PC-9 (cell line): ENCODE measurements around the gene ADGRV1. TPM values are rescaled to one million over a fixed set of nuclear protein-coding genes. Genes with fewer than 3 reads are reported as not detected.

ENCODE experiments used
- BruUV-seq: library from RNA; stranded (reverse); fragments of 400-500 nt; replicated peaks from 2 replicates; lab custom pipeline; 2021; lab: Mats Ljungman, UMichigan
- CTCF ChIA-PET: fragments of 300-600 bp; sonication (Branson Sonifier 250); formaldehyde crosslinking; loops from one replicate; lab custom pipeline; 2022; ENCODE audit warnings: antibody characterized with exemption; lab: Charles Lee
- POLR2A ChIA-PET: fragments of 300-600 bp; sonication (Branson Sonifier 250); formaldehyde crosslinking; loops from one replicate; lab custom pipeline; 2022; ENCODE audit warnings: antibody characterized with exemption; ENCODE audit not compliant: unreplicated experiment; lab: Charles Lee
- DNase-seq, 2 experiments: peaks; one replicate each; pipeline versions ENCODE4 v3.0.0 to v3.0.0-alpha.2; 2015 to 2022; ENCODE audit warnings: mixed read lengths in 1 of 2
- H2AFZ ChIP-seq: fragments of 200-600 bp; sonication (generic); 2 replicates; pipeline ENCODE4 v1.8.1; 2017; ENCODE audit warnings: antibody characterized with exemption
- H3F3A ChIP-seq: fragments of 200-600 bp; sonication (generic); 2 replicates; pipeline ENCODE4 v1.8.1; 2017; ENCODE audit warnings: antibody characterized with exemption, mild to moderate bottlenecking, low read depth; ENCODE audit not compliant: insufficient read depth
- H3K27ac ChIP-seq: fragments of 200-600 bp; sonication (generic); 2 replicates; pipeline ENCODE4 v1.6.1; 2016; ENCODE audit warnings: mixed run types
- H3K27me3 ChIP-seq: fragments of 200-600 bp; sonication (generic); 2 replicates; pipeline ENCODE4 v1.6.1; 2016; ENCODE audit warnings: low read depth, mixed run types; ENCODE audit not compliant: insufficient read depth
- H3K36me3 ChIP-seq: fragments of 200-600 bp; sonication (generic); 2 replicates; pipeline ENCODE4 v1.6.1; 2016; ENCODE audit warnings: low read depth, mixed run types
- H3K4me1 ChIP-seq: fragments of 200-600 bp; sonication (generic); replicated peaks from 2 replicates; pipeline ENCODE4 v1.6.1; 2016; ENCODE audit warnings: mixed run types; ENCODE audit not compliant: insufficient read depth
- H3K4me2 ChIP-seq: fragments of 200-600 bp; sonication (generic); 2 replicates; pipeline ENCODE4 v1.6.1; 2017; ENCODE audit warnings: mixed run types
- H3K4me3 ChIP-seq: fragments of 200-600 bp; sonication (generic); 2 replicates; pipeline ENCODE4 v1.6.1; 2016; ENCODE audit warnings: mixed run types
- H3K79me2 ChIP-seq: fragments of 200-600 bp; sonication (generic); 2 replicates; pipeline ENCODE4 v1.6.1; 2017; ENCODE audit warnings: low read depth, mixed run types
- H3K9me2 ChIP-seq: fragments of 200-600 bp; sonication (generic); 2 replicates; pipeline ENCODE4 v1.8.1; 2017; ENCODE audit warnings: mild to moderate bottlenecking; ENCODE audit not compliant: insufficient read depth
- H3K9me3 ChIP-seq: fragments of 200-600 bp; sonication (generic); 2 replicates; pipeline ENCODE4 v1.8.1; 2016; ENCODE audit warnings: low read depth; ENCODE audit not compliant: insufficient read depth
- H4K20me1 ChIP-seq: fragments of 200-600 bp; sonication (generic); 2 replicates; pipeline ENCODE4 v1.8.1; 2017; ENCODE audit not compliant: insufficient read depth
- EZH2 ChIP-seq: fragments of 200-600 bp; sonication (generic); IDR thresholded peaks from 2 replicates; pipeline ENCODE4 v1.8.0; 2017; ENCODE audit warnings: antibody characterized with exemption, low read depth
- intact Hi-C: fragments of 100-400 bp; cut with micrococcal nuclease; formaldehyde crosslinking; loops from one replicate; pipeline ENCODE4 v1.10.0; 2022; ENCODE audit not compliant: unreplicated experiment
- total RNA-seq: library from RNA; stranded (reverse); gene quantifications from 2 replicates; pipeline ENCODE4 v1.2.3, GENCODE V29; 2021
- TF ChIP-seq, protein P1 (sequence below): fragments of 200-600 bp; sonication (generic); conservative IDR thresholded peaks from 2 replicates; pipeline ENCODE4 v1.6.1; 2017; ENCODE audit warnings: mixed run types, antibody characterized with exemption, mild to moderate bottlenecking, moderate library complexity

The ADGRV1 gene
- total RNA-seq, 1 experiment from 2014 or later = 1.0 TPM

DNA sequence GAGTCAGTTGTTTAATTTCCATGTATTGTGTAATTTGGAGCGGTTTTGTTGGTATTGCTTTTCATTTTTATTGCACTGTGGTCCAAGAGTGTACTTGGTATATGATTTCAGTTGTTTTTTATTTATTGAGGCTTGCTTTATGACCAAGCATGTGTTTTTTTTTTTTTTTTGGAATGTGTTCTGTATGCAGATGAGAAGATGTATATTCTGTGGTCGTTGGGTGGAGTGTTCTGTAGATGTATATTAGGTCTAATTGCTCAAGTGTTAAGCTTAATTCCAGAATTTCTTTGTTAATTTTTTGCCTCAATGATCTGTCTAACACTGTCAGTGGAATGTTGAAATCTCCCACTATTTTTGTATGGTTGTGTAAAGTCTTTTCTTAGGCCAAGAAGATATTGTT, 23.4 kb downstream of the ADGRV1 start:
- H2AFZ ChIP-seq = no peak overlapping the region
- H3K27me3 ChIP-seq = no peaks in the 10 kb centered on the region
- H3K27ac ChIP-seq = no peak overlapping the region
- TF ChIP-seq, protein P1, sequence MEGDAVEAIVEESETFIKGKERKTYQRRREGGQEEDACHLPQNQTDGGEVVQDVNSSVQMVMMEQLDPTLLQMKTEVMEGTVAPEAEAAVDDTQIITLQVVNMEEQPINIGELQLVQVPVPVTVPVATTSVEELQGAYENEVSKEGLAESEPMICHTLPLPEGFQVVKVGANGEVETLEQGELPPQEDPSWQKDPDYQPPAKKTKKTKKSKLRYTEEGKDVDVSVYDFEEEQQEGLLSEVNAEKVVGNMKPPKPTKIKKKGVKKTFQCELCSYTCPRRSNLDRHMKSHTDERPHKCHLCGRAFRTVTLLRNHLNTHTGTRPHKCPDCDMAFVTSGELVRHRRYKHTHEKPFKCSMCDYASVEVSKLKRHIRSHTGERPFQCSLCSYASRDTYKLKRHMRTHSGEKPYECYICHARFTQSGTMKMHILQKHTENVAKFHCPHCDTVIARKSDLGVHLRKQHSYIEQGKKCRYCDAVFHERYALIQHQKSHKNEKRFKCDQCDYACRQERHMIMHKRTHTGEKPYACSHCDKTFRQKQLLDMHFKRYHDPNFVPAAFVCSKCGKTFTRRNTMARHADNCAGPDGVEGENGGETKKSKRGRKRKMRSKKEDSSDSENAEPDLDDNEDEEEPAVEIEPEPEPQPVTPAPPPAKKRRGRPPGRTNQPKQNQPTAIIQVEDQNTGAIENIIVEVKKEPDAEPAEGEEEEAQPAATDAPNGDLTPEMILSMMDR = no peak
- TF ChIP-seq EZH2 = no peak
- ChIA-PET POLR2A (no interaction called here), CTCF (no interaction called here)
- no peaks in the 10 kb centered on the region for H3K9me2 ChIP-seq
- no peak overlapping the region for H3K4me3 ChIP-seq
- DNase-seq = no peak
- intact Hi-C loops = no loop called here
- no peak overlapping the region for H3K4me2 ChIP-seq
- no peaks in the 10 kb centered on the region for H4K20me1 ChIP-seq
- no peaks in the 10 kb centered on the region for H3K79me2 ChIP-seq
- H3K4me1 ChIP-seq = no peaks in the 10 kb centered on the region
- no peaks in the 10 kb centered on the region for H3F3A ChIP-seq
- H3K36me3 ChIP-seq = no peaks in the 10 kb centered on the region
- BruUV-seq = no TSS peak
- H3K9me3 ChIP-seq = no peaks in the 10 kb centered on the region

DNA sequence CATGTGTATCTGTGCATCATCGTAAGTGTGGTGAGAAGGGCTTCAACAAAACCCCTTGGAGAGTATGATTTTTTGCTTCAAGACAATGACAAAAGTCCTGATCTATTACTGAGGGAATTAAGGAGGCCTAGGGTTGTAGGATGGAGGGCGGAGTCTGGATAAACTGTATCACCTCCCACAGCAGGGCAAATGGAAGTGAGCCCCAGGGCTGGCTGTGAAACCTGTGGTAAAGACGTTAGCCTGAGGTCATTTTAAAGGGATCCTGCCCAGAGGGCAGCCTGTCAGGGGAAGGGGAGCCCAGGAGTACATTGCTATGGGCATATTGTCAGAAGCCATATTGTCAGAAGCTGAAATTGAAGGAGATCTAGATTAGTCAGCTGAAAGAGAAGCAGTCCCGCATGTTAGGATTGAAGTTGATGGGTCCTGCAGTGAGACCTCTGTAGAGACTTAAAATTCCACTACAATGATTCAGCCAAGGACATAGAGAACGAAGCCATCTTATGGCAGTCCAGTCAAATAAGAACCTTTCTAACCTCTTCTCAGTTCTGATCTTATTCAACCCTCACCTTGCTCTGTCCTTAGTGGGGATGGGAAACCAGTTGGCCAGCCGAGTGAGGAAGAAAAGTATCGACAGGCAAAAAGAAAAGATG, 26.9 kb downstream of the ADGRV1 start:
- no peak for TF ChIP-seq EZH2
- TF ChIP-seq, protein P1 = no peak
- no peaks in the 10 kb centered on the region for H3K9me2 ChIP-seq
- H4K20me1 ChIP-seq = no peaks in the 10 kb centered on the region
- H3K79me2 ChIP-seq = no peaks in the 10 kb centered on the region
- no peak overlapping the region for H3K4me3 ChIP-seq
- ChIA-PET POLR2A (no interaction called here), CTCF (no interaction called here)
- H3K36me3 ChIP-seq = no peaks in the 10 kb centered on the region
- BruUV-seq = no TSS peak
- intact Hi-C loops = no loop called here
- H3K4me1 ChIP-seq = no peaks in the 10 kb centered on the region
- no peak overlapping the region for H2AFZ ChIP-seq
- no peak for DNase-seq
- H3K27me3 ChIP-seq = no peaks in the 10 kb centered on the region
- no peak overlapping the region for H3K27ac ChIP-seq
- H3F3A ChIP-seq = no peaks in the 10 kb centered on the region
- H3K4me2 ChIP-seq = no peak overlapping the region
- no peaks in the 10 kb centered on the region for H3K9me3 ChIP-seq

DNA sequence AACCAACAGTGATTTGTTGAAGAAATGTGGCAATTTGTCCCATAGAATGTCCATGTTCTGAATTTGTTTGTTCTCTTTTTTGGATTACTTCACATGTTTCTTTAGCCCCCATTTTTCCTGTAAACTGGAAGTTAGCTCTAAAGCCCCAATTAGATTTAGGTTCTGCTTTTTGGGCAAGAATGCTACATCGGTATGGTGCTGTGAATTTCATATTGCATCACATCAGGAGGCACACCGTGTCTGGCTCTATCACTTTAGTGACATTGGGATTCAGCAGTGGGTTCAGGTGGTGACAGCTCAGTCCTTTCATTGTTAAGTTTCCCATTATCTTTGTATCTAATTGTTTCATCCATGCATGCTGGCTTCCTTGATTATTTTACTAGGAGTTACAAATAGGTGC, 27.9 kb downstream of the ADGRV1 start:
- TF ChIP-seq, protein P1 = no peak
- no peak for TF ChIP-seq EZH2
- DNase-seq = no peak
- BruUV-seq = no TSS peak
- ChIA-PET CTCF (no interaction called here), POLR2A (no interaction called here)
- Histone ChIP-seq H3F3A (no peaks in the 10 kb centered on the region), H3K9me3 (no peaks in the 10 kb centered on the region), H4K20me1 (no peaks in the 10 kb centered on the region), H3K9me2 (no peaks in the 10 kb centered on the region), H3K27me3 (no peaks in the 10 kb centered on the region), H3K79me2 (no peaks in the 10 kb centered on the region), H3K27ac (no peak overlapping the region), H3K36me3 (no peaks in the 10 kb centered on the region), H3K4me2 (no peak overlapping the region), H3K4me3 (no peak overlapping the region), H3K4me1 (no peaks in the 10 kb centered on the region), H2AFZ (no peak overlapping the region)
- intact Hi-C loops = no loop called here
